Posterior vena cava (tissue), 2 donors: Measurements from ENCODE around the gene SRPK3. TPM values are rescaled to one million over a fixed set of nuclear protein-coding genes. Genes with fewer than 3 reads are reported as not detected.

Experiments used
- total RNA-seq, 2 donors: library from RNA; stranded (reverse); fragmentation: NEBNext Ultra II Directional; extraction: Animal tissue kit (Norgen Biotek cat#: 25700); gene quantifications; one replicate each; pipeline ENCODE4 v1.2.1, GENCODE V29; 2021
- donor health status: DM: yes; HTN: yes; CAD: no.
- donor health status: DM: yes; HTN: yes; CAD: no.

The SRPK3 gene
- total RNA-seq, 2 donors from 2014 or later = 5.4 to 9.8 TPM

Other genes with a start within 250 kb of the SRPK3 start
- 10 to 100 TPM; 15.8 to 21.7 TPM for gene CCNQ, start 181.9 kb upstream of the SRPK3 start, total RNA-seq
- not detected for gene DUSP9, start 133.8 kb upstream of the SRPK3 start, total RNA-seq
- gene PNCK, start 107.2 kb upstream of the SRPK3 start, total RNA-seq = 10 to 100 TPM; 41.1 to 58.9 TPM
- 10 to 100 TPM; 33.5 to 42.3 TPM for gene SLC6A8, start 93.1 kb upstream of the SRPK3 start, total RNA-seq
- 100 to 1,000 TPM; 129 to 133 TPM for gene BCAP31, start 56.7 kb upstream of the SRPK3 start, total RNA-seq
- 10 to 100 TPM; 14.7 to 22.6 TPM for gene ABCD1, start 56.2 kb upstream of the SRPK3 start, total RNA-seq
- gene PLXNB3, start 16.8 kb upstream of the SRPK3 start, total RNA-seq = 10 to 100 TPM; 16.8 to 19.1 TPM
- 10 to 100 TPM; 43.9 to 44.1 TPM for gene IDH3G, start 13.3 kb downstream of the SRPK3 start, total RNA-seq
- gene SSR4, start 13.6 kb downstream of the SRPK3 start, total RNA-seq = 100 to 1,000 TPM; 164 to 225 TPM
- 10 to 100 TPM; 21.0 to 22.9 TPM for gene PDZD4, start 49.5 kb downstream of the SRPK3 start, total RNA-seq
- gene L1CAM, start 105.1 kb downstream of the SRPK3 start, total RNA-seq = 1 to 10 TPM; 3.8 to 4.4 TPM
- gene AVPR2, start 123.6 kb downstream of the SRPK3 start, total RNA-seq = 1 to 10 TPM; 1.4 to 2.0 TPM
- 10 to 100 TPM; 36.3 to 47.1 TPM for gene ARHGAP4, start 145.2 kb downstream of the SRPK3 start, total RNA-seq
- gene NAA10, start 154.0 kb downstream of the SRPK3 start, total RNA-seq = 10 to 100 TPM; 69.4 to 75.4 TPM
- 10 to 100 TPM; 11.4 to 17.6 TPM for gene RENBP, start 163.6 kb downstream of the SRPK3 start, total RNA-seq
- gene HCFC1, start 190.8 kb downstream of the SRPK3 start, total RNA-seq = 10 to 100 TPM; 36.9 to 44.6 TPM
- gene TMEM187, start 191.7 kb downstream of the SRPK3 start, total RNA-seq = 1 to 10 TPM; 6.9 to 9.3 TPM
- 100 to 1,000 TPM in 1 of 2 donors, 10 to 100 TPM in 1; 88.2 to 114 TPM for gene IRAK1, start 238.9 kb downstream of the SRPK3 start, total RNA-seq